ENCODE data around the gene TNFRSF1A. TPM values are rescaled to one million over a fixed set of nuclear protein-coding genes. Genes with fewer than 3 reads are reported as not detected.
A peak's percentile ranks its signal among the peaks of the same experiment; 100 is the strongest.

The TNFRSF1A gene
- total RNA-seq, 1 donor from 2014 or later: 21.8 TPM

DNA sequence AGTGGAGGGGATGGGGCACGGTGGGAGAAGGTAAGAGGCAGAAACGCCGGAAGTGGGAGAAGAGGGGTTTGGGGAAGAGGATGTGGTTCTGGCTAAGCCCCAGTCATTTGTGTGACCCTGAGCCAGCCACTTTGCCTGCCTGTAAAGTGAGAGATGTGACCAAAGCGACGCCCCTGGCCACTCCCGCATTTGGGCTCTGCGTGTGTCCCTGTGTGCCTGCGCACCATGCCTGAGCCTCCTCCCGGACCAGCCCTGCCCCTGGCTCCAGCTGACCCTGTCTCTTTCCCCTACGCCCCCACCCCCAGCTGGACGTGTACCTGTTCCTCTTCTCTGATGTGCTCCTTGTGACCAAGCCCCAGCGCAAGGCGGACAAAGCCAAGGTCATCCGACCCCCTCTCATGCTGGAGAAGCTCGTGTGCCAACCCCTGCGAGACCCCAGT, 23.4 kb downstream of the TNFRSF1A start:
- Histone ChIP-seq H2AFZ (replicated peaks) (no peak overlapping the region), H3K36me3 (no peaks in the 10 kb centered on the region), H3K27ac (no peak overlapping the region), H4K20me1 (ENCODE audit: low read depth) (no peaks in the 10 kb centered on the region), H3K9ac (no peak overlapping the region), H3K27me3 (no peaks in the 10 kb centered on the region), H3K4me1 (peaks cover 26% of the 10 kb centered on the region), H3K9me3 (ENCODE audit: low read depth) (no peaks in the 10 kb centered on the region), H3K4me3 (no peak overlapping the region), H3K4me2 (no peak overlapping the region), H3F3A (ENCODE audit: low read depth) (peaks cover 18% of the 10 kb centered on the region), H3K79me2 (ENCODE audit: low read depth) (no peaks in the 10 kb centered on the region)
- DNase-seq (ENCODE audit: low spot score): no peak
- Mint-ChIP-seq H3K27ac (peak overlapping the region; percentile 7), H3K9me3 (no peaks in the 10 kb centered on the region), H3K4me3 (no peak overlapping the region), H3K4me1 (peaks cover 43% of the 10 kb centered on the region), H3K27me3 (ENCODE audit: insufficient read depth, low read depth) (peaks cover 7% of the 10 kb centered on the region), H3K36me3 (peaks cover 2% of the 10 kb centered on the region)
- no peak for TF ChIP-seq EZH2phosphoT487 (IDR thresholded peaks at IDR 0.05)
- TF ChIP-seq, protein P1, sequence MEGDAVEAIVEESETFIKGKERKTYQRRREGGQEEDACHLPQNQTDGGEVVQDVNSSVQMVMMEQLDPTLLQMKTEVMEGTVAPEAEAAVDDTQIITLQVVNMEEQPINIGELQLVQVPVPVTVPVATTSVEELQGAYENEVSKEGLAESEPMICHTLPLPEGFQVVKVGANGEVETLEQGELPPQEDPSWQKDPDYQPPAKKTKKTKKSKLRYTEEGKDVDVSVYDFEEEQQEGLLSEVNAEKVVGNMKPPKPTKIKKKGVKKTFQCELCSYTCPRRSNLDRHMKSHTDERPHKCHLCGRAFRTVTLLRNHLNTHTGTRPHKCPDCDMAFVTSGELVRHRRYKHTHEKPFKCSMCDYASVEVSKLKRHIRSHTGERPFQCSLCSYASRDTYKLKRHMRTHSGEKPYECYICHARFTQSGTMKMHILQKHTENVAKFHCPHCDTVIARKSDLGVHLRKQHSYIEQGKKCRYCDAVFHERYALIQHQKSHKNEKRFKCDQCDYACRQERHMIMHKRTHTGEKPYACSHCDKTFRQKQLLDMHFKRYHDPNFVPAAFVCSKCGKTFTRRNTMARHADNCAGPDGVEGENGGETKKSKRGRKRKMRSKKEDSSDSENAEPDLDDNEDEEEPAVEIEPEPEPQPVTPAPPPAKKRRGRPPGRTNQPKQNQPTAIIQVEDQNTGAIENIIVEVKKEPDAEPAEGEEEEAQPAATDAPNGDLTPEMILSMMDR (IDR thresholded peaks at IDR 0.05): no peak
- no peak for TF ChIP-seq EZH2 (IDR thresholded peaks at IDR 0.05)

DNA sequence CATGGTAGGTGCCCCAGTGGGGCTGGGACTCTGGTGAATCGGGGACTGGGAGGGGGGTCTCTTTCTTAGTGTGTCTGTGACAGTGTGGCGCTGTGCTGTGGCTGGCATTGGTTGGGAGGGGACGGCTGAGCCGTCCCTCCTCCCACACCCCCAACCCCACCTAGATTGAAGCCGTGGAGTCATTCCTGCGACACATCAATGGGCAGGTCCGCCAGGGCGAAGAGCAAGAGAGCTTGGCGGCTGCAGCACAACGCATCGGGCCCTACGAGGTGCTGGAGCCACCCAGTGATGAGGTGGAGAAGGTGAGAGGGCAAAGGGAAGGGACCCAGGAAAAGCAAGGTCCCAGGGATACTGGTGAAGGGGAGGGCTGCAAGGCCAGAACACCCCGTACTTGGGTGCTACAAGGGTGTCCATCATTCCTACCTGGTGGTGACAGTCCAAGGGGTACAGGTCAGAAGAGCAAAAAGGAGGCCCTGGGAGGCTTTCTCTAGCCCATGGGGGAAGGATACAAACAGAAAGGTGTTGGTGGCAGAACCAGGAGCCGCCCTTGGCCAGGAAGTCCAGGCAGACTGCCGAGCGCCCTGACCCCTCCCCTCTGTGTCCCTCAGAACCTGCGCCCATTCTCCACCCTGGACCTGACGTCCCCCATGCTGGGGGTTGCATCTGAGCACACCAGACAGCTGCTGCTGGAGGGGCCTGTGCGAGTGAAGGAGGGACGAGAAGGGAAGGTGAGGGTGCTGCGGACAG, 24.0 kb downstream of the TNFRSF1A start:
- Mint-ChIP-seq H3K27ac (peak overlapping the region; percentile 92), H3K9me3 (no peaks in the 10 kb centered on the region), H3K36me3 (peaks cover 2% of the 10 kb centered on the region), H3K27me3 (ENCODE audit: insufficient read depth, low read depth) (peaks cover 7% of the 10 kb centered on the region), H3K4me3 (no peak overlapping the region), H3K4me1 (peaks cover 40% of the 10 kb centered on the region)
- H3K4me3 ChIP-seq: no peak overlapping the region
- no peaks in the 10 kb centered on the region for H3K9me3 ChIP-seq (ENCODE audit: low read depth)
- H2AFZ ChIP-seq (replicated peaks): no peak overlapping the region
- no peaks in the 10 kb centered on the region for H3K79me2 ChIP-seq (ENCODE audit: low read depth)
- H3F3A ChIP-seq (ENCODE audit: low read depth): peaks cover 12% of the 10 kb centered on the region
- peaks cover 21% of the 10 kb centered on the region for H3K4me1 ChIP-seq
- no peaks in the 10 kb centered on the region for H3K27me3 ChIP-seq
- no peak for DNase-seq (ENCODE audit: low spot score)
- H3K9ac ChIP-seq: no peak overlapping the region
- no peaks in the 10 kb centered on the region for H3K36me3 ChIP-seq
- H3K4me2 ChIP-seq: no peak overlapping the region
- TF ChIP-seq EZH2phosphoT487 (IDR thresholded peaks at IDR 0.05): no peak
- no peak for TF ChIP-seq EZH2 (IDR thresholded peaks at IDR 0.05)
- TF ChIP-seq, protein P1 (IDR thresholded peaks at IDR 0.05): no peak
- no peaks in the 10 kb centered on the region for H4K20me1 ChIP-seq (ENCODE audit: low read depth)
- no peak overlapping the region for H3K27ac ChIP-seq

DNA sequence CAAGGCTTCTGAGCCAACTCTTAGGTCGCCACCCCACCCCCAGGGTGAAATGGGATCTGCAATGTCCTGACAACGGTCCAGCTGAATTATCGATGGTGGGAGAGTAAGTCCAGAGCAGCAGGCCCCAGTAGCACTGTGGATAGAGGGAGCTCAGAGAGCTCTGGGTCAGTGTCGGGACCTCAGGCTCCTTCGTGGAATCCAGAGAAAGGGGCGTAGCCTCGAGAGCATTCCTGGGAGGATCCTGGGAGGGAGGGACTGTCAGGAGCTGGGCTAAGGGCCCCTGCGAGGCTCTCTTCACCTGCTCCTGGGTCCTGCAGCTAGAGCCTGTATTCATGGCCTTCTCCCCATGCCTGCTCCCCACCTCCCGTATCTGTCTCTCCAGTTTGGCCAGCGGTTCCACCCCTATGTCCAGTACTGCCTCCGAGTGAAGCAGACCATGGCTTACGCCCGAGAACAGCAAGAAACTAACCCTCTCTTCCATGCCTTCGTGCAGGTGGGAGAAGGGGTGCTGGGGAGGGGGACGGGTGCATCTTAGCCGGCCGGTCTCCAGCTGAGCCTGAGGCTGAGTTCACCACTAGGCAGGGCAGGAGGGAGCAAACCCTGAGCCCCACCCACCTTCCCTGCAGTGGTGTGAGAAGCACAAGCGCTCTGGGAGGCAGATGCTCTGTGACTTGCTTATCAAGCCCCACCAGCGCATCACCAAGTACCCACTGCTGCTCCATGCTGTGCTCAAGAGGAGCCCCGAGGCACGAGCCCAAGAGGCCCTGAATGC, 24.8 kb downstream of the TNFRSF1A start:
- H3K36me3 Mint-ChIP-seq: peaks cover 2% of the 10 kb centered on the region
- TF ChIP-seq EZH2phosphoT487 (IDR thresholded peaks at IDR 0.05): no peak
- TF ChIP-seq, protein P1 (IDR thresholded peaks at IDR 0.05): no peak
- no peak for TF ChIP-seq EZH2 (IDR thresholded peaks at IDR 0.05)
- Histone ChIP-seq H3K9ac (no peak overlapping the region), H4K20me1 (ENCODE audit: low read depth) (no peaks in the 10 kb centered on the region), H3F3A (ENCODE audit: low read depth) (peaks cover 4% of the 10 kb centered on the region), H3K27me3 (no peaks in the 10 kb centered on the region), H3K36me3 (no peaks in the 10 kb centered on the region), H3K4me1 (peaks cover 20% of the 10 kb centered on the region), H3K27ac (no peak overlapping the region), H3K4me2 (peak overlapping the region; percentile 6), H3K4me3 (no peak overlapping the region), H2AFZ (replicated peaks) (no peak overlapping the region), H3K9me3 (ENCODE audit: low read depth) (no peaks in the 10 kb centered on the region), H3K79me2 (ENCODE audit: low read depth) (no peaks in the 10 kb centered on the region)
- no peak overlapping the region for H3K4me3 Mint-ChIP-seq
- H3K27ac Mint-ChIP-seq: peak overlapping the region; percentile 72
- peaks cover 41% of the 10 kb centered on the region for H3K4me1 Mint-ChIP-seq
- no peak for DNase-seq (ENCODE audit: low spot score)
- no peaks in the 10 kb centered on the region for H3K9me3 Mint-ChIP-seq
- peaks cover 7% of the 10 kb centered on the region for H3K27me3 Mint-ChIP-seq (ENCODE audit: insufficient read depth, low read depth)

Measured in neural progenitor cell (in vitro differentiated cells).